Upper lobe of right lung (tissue), 1 donor: Measurements from ENCODE around the gene NELL1. TPM values are rescaled to one million over a fixed set of nuclear protein-coding genes. Genes with fewer than 3 reads are reported as not detected.
"Not testable (repeated sequence)": the region's sequence is repeated elsewhere in the genome, so short reads cannot be mapped to it uniquely, and the experiment has no call there.

Experiments used
- ATAC-seq: fragments of 200-7000 bp; cut with Tn5 transposase; one replicate; pipeline ENCODE4 v1.9.1; 2020; ENCODE audit warnings: mild to moderate bottlenecking, moderate library complexity
- DNase-seq: peaks from one replicate; pipeline ENCODE4 v3.0.0-alpha.2; 2020
- H3K27ac ChIP-seq: fragments of 200-600 bp; one replicate; pipeline ENCODE4 v1.8.0; 2022
- H3K27me3 ChIP-seq: fragments of 200-600 bp; one replicate; pipeline ENCODE4 v1.8.0; 2022; ENCODE audit warnings: mild to moderate bottlenecking
- H3K36me3 ChIP-seq: fragments of 200-600 bp; one replicate; pipeline ENCODE4 v1.8.0; 2022
- H3K4me1 ChIP-seq: fragments of 200-600 bp; one replicate; pipeline ENCODE4 v1.8.0; 2022
- H3K4me3 ChIP-seq: fragments of 200-600 bp; one replicate; pipeline ENCODE4 v1.8.0; 2022; ENCODE audit warnings: mild to moderate bottlenecking
- H3K9me3 ChIP-seq: fragments of 200-600 bp; one replicate; pipeline ENCODE4 v1.8.0; 2022
- intact Hi-C: fragments of 100-400 bp; cut with DNase I; formaldehyde crosslinking; loops from one replicate; pipeline ENCODE4 v1.11.0; 2022
- total RNA-seq: library from RNA; stranded (reverse); fragmentation: NEBNext Ultra II Directional; extraction: Animal tissue kit (Norgen Biotek cat#: 25700); gene quantifications from one replicate; pipeline ENCODE4 v1.2.1, GENCODE V29; 2021
- TF ChIP-seq, protein P1 (sequence below): fragments of 200-600 bp; IDR thresholded peaks from one replicate; pipeline ENCODE4 v1.8.0; 2022; ENCODE audit warnings: antibody characterized with exemption
- donor health status: DM: no; HTN: yes; CAD: no; lungs with severe emphysema.

Gene NELL1
- total RNA-seq, 1 donor from 2014 or later: not detected

DNA sequence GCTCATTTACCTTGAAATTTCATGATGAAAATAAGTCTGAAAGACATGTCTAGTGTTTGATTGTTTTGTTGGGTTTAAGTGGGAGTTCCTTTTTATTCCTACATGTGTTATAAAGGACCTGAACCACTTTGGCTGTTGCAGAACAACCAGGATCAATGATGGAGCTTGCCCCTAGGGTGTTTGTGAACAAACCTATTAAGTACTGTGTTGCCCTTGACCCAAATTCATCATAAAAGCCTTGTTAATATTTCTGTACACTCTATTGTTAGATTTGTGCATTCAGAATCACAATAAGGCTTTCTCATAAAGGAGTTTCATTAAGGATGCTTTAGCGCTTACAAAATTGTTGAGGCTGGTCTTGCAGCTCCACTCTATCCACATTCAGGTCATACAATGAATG lies 452.6 kb downstream of the NELL1 start:
- no peaks in the 10 kb centered on the region for H3K4me1 ChIP-seq
- TF ChIP-seq, protein P1, sequence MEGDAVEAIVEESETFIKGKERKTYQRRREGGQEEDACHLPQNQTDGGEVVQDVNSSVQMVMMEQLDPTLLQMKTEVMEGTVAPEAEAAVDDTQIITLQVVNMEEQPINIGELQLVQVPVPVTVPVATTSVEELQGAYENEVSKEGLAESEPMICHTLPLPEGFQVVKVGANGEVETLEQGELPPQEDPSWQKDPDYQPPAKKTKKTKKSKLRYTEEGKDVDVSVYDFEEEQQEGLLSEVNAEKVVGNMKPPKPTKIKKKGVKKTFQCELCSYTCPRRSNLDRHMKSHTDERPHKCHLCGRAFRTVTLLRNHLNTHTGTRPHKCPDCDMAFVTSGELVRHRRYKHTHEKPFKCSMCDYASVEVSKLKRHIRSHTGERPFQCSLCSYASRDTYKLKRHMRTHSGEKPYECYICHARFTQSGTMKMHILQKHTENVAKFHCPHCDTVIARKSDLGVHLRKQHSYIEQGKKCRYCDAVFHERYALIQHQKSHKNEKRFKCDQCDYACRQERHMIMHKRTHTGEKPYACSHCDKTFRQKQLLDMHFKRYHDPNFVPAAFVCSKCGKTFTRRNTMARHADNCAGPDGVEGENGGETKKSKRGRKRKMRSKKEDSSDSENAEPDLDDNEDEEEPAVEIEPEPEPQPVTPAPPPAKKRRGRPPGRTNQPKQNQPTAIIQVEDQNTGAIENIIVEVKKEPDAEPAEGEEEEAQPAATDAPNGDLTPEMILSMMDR: no peak
- no peaks in the 10 kb centered on the region for H3K27me3 ChIP-seq
- no peaks in the 10 kb centered on the region for H3K9me3 ChIP-seq
- H3K4me3 ChIP-seq: no peak overlapping the region
- intact Hi-C loops: no loop called here
- no peaks in the 10 kb centered on the region for H3K36me3 ChIP-seq
- no peak for DNase-seq
- ATAC-seq: no peak
- no peak overlapping the region for H3K27ac ChIP-seq

DNA sequence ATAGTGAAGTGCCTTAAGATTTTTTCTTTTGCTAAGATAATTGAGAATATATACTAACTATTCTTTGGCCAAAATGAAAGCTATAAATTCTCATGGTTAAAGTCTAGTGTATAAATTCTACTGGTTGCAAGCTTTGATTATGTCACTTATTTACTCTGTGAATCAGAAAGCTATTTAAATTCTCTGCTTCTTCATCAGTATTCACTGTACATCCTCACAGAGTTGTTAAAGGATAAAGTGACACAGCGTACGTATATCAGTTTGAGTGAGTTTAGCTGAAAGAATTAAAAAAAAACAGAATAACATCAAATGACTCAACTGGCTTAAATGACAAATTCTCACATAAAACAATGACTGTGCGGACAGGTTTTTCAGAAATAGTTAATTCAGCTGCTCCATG lies 453.1 kb downstream of the NELL1 start:
- no peaks in the 10 kb centered on the region for H3K9me3 ChIP-seq
- DNase-seq (no peak), ATAC-seq (no peak)
- intact Hi-C loops: no loop called here
- no peaks in the 10 kb centered on the region for H3K36me3 ChIP-seq
- H3K4me1 ChIP-seq: no peaks in the 10 kb centered on the region
- H3K27me3 ChIP-seq: no peaks in the 10 kb centered on the region
- TF ChIP-seq, protein P1: no peak
- H3K4me3 ChIP-seq: no peak overlapping the region
- H3K27ac ChIP-seq: no peak overlapping the region

DNA sequence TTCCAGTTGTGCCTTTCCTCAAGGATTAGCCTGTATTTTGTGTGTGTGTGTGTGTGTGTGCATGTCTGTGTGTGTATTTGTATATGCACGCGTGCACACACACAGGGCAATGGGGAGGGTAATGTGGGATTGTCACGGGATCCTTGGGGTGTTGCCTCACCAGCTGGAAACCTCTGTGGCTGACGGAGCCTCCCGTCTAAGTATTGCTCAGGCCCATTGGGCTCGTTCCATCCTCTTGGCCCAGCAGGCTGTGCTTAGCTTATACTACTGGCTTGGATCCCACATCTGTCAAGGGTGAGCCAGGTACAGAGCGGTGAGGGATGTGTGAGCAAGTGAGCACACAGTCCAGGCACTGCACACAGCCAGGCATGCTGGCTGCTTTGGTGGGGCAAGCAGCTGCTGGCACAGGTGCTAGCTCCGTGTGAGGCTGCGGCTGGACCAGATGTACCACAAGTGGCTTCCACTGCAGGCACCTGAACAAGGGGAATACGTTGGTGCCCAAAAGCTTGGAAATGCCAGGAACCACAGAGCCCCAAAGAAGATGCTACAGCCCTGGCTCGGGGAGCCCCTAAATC lies 462.8 kb downstream of the NELL1 start:
- DNase-seq (no peak), ATAC-seq (peak; percentile 34)
- Histone ChIP-seq H3K9me3 (no peaks in the 10 kb centered on the region), H3K36me3 (no peaks in the 10 kb centered on the region), H3K4me1 (no peaks in the 10 kb centered on the region), H3K27me3 (no peaks in the 10 kb centered on the region), H3K4me3 (no peak overlapping the region), H3K27ac (no peak overlapping the region)
- TF ChIP-seq, protein P1: no peak
- intact Hi-C loops: no loop called here

DNA sequence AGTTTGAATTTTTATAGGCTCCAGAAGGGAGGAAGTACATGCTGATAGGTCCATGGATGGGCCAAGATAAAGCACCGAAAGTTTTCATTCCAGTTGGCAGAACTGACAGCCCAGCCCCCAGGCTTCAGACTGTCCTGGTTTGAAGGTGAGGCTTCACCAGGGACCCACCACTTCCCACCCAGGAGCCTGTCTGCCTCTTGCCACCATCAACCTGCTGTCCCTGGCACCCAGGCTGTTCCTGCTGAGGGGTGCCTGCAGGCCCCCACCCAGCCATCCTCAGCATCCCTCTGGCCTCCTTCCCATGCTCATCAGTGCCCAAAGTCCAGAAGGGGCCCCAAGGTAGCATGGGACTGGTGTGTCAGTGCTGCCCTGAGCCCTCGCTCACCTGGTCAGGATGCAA lies 463.9 kb downstream of the NELL1 start:
- intact Hi-C loops: no loop called here
- no peaks in the 10 kb centered on the region for H3K27me3 ChIP-seq
- H3K4me3 ChIP-seq: no peak overlapping the region
- TF ChIP-seq, protein P1: no peak
- DNase-seq: no peak
- H3K36me3 ChIP-seq: no peaks in the 10 kb centered on the region
- no peaks in the 10 kb centered on the region for H3K9me3 ChIP-seq
- ATAC-seq: peak; percentile 25
- H3K4me1 ChIP-seq: no peaks in the 10 kb centered on the region
- H3K27ac ChIP-seq: no peak overlapping the region

DNA sequence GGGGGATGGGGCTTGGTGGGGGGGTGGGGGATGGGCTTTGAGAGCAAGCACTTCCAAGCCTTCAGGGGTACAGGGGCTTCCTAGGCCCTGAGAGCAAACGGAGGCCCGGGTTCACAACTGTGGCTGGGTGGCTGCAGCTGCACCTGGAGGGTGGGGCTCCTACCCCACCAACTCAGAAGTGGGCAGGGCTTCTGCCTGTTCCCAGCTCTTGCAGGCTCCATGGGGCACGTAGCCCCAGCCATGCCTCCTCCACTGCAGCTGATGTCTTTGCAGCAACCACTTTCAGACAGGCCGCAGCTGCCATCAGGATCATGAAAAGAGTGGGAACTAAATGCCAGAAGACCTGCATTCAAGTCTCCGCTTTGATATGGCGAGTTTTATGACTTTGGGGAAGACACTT lies 464.3 kb downstream of the NELL1 start:
- TF ChIP-seq, protein P1: no peak
- H3K9me3 ChIP-seq: no peaks in the 10 kb centered on the region
- no peaks in the 10 kb centered on the region for H3K27me3 ChIP-seq
- no peak overlapping the region for H3K4me3 ChIP-seq
- intact Hi-C loops: no loop called here
- peak; percentile 10 for ATAC-seq
- no peak for DNase-seq
- no peaks in the 10 kb centered on the region for H3K36me3 ChIP-seq
- no peaks in the 10 kb centered on the region for H3K4me1 ChIP-seq
- no peak overlapping the region for H3K27ac ChIP-seq

DNA sequence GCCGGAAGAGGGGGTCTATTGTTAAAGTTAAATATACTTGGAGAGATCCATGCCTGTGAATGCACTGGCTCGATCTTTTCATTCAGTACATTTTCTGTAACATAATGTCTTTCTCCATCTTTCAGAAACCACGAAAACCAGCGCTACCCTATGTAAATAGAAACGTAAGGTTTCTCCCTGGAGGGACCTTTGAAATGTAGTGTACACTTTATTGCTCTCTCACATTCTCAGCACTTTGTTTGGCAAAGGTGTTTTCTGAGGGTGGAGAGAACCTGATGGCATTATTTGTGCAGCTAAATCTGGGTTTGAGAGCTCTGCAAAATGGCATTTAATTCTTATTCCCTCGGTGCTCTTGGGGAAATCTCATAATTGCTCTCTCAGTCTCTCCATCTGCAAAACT lies 468.4 kb downstream of the NELL1 start:
- intact Hi-C loops: no loop called here
- DNase-seq (no peak), ATAC-seq (no peak)
- no peaks in the 10 kb centered on the region for H3K36me3 ChIP-seq
- no peaks in the 10 kb centered on the region for H3K4me1 ChIP-seq
- H3K27ac ChIP-seq: no peak overlapping the region
- no peak overlapping the region for H3K4me3 ChIP-seq
- H3K27me3 ChIP-seq: no peaks in the 10 kb centered on the region
- TF ChIP-seq, protein P1: no peak
- no peaks in the 10 kb centered on the region for H3K9me3 ChIP-seq

DNA sequence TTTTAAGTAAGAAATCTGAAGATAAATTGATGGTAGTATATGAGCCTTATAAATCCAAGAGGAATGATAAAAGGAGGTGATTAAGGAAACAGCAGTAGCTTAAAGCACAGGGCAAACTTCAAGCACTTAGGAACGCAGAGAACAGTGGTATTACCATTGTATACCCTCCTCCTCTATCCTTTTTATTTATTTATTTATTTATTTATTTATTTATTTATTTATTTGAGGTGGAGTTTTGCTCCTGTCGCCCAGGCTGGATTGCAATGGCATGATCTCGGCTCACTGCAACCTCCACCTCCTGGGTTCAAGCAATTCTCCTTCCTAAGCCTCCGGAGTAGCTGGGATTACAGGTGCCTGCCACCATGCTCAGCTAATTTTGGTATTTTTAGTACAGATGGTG lies 472.2 kb downstream of the NELL1 start:
- H3K27ac ChIP-seq, H3K4me1 ChIP-seq, DNase-seq, H3K36me3 ChIP-seq, H3K4me3 ChIP-seq, ATAC-seq, H3K27me3 ChIP-seq, intact Hi-C loops, H3K9me3 ChIP-seq: not testable (repeated sequence)
